ENCODE measurements around the gene CNTFR.

GRCh38 chr9:34563262-34563661 is 26.3 kb downstream of the CNTFR start:
- TF ChIP-seq CTCF (IDR thresholded peaks at IDR 0.05) = no peak
- no peak for TF ChIP-seq POLR2A (IDR thresholded peaks at IDR 0.05)

Data from Peyer's patch (tissue), 4 donors.